Raji (cell line): Measurements from ENCODE around the gene ACE2.

ENCODE experiments used
- POLR2A ChIP-seq: IDR thresholded peaks from 2 replicates; pipeline ENCODE4 v1.6.1; 2011; ENCODE audit warnings: low read depth, low read length, control low read depth; ENCODE audit not compliant: insufficient read depth

ACE2 gene

DNA sequence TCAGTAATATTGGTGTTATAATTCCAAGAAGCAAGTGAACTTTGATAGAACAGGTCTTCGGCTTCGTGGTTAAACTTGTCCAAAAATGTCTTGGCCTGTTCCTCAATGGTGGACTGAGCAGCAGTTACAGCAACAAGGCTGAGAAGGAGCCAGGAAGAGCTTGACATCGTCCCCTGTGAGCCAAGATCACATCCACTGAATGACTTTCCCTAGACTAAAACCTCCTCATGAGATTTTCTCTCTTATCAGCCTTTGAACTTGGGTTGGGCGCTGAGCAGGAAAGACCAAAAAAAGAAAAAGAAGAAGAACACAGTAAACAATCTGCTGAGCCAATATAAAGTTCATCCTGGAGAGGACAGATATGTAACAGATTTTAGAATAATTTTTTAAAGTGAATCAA is at the start of gene ACE2:
ACE2 (minus strand) TSS at position 216 of the 400 bp plus-strand sequence; CDS start at position 167, 49 bp downstream.
- TF ChIP-seq POLR2A: no peak

DNA sequence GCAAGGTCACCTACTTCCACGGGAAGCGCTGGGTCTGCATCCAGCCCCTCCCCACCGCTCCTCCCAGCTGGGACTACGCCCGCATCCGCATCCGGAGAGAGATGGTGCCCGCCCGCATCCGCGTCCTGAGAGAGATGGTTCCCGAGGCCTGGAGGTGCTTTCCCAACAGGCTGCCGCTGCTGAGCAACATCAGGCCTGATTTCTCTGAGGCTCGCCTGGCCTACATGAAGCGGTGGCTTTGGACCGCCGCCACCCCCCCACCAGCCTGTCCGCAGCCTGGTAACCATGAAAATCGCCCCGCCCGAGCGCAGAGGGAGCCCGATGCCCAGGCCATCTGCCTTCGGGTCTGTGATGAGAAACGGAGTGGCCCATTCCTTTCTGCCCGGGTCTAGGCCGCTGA is 45.8 kb upstream of the ACE2 start:
- no peak for TF ChIP-seq POLR2A

DNA sequence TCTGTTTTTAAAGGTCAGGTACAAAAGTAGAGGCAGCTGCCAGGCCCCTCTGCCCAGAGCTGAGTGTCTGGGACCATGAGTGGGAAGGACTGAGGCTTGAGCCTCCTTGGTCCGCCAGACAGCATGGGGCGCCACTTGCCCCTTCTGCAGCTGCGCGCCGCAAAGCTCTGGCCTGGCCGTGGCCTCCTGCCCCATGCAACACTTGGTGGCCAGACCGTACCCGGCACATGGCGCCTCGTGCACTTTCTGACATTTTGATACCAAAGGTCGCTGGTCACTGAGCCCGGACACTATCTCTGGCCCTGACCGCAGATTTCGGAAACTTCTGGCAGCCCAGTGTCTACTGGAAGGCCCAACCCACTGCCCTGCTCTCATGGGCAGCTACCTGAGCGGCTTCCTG is 45.3 kb upstream of the ACE2 start:
- no peak for TF ChIP-seq POLR2A

DNA sequence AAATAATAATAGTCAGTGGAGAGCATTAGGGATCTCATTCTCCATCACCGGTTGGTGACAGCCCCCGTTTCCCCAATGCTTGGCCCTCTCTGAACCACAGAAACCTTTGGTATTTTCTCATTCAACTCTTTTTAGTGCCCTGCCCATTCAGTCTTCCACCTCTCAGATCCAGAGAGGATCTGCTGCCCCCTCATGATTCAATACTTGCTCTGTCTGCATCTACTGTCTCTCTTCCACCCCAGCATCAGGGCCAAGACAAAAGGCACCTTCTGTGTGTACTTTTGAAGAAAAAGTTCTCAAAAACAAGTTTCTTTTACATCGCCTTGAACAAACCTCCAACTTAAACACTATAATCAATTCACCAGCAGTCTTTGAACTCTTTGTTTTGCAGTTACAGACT is 44.5 kb upstream of the ACE2 start:
- TF ChIP-seq POLR2A: no peak

DNA sequence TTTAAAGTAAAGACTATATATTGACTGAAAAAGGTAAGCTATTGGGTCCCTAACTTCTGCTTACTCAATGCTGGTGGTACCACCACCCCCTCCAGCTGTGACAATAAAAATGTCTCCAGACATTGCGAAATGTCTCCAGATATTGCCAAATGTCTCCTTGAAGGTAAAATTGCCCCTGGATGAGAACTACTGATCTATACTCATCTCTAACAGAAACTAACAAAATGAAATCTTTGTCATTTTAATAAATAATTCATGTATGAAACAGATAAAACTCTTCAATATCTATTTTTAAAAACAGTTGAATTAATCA is 43.8 kb upstream of the ACE2 start:
- TF ChIP-seq POLR2A: no peak

DNA sequence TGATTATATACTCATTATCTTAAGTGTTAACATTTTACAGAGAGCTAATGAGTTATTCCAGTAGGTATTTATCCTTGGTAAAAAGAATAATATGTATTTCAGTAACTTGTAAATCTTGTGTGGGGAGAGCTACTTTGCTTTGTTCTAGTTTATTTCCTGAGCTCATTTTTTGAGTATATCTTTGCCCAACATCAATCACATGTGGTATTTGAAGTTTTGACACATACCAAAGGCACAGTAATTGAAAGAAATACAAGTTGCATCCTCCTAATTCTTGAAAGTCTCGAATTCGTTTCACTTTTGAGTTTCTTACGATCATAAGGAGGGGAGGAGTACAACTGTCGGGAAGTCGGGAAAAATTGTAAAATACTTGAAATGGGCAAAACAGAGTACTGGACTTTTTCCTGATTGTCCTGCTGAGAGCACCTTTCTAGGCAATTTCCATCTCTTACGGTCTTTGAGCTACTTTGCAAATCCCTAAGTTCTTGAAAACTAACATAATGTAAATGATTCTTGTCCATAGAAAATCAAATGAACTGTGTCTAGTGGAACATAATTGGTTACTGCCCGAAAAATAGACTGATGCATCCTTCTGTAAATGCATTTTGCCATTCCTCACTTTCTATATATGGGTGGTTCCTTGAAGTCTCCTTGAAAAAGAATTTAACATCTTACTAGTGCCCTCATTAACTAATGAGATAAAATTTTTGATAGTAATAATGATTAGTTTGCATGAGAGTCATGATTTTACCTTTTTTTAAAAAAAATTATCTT is 43.2 kb upstream of the ACE2 start:
- no peak for TF ChIP-seq POLR2A

DNA sequence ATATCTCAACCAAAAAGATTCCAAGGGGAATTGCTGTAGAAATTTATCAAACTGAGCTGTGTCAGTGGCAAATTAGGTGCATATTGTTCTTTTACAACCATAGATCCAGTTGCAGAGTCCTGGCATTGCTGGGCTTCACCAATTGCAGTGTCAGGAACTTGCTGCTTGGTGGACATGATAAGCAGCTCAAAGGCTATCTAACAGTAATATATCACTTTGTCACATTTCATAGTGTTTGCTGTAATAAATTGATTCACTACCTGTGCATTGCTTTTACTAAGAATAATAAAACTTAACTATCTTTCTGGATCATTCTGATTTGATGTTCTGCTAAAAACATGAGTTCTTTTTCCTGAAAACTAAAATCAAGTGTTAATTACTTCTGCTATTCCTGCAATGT is 30.9 kb upstream of the ACE2 start:
- no peak for TF ChIP-seq POLR2A

DNA sequence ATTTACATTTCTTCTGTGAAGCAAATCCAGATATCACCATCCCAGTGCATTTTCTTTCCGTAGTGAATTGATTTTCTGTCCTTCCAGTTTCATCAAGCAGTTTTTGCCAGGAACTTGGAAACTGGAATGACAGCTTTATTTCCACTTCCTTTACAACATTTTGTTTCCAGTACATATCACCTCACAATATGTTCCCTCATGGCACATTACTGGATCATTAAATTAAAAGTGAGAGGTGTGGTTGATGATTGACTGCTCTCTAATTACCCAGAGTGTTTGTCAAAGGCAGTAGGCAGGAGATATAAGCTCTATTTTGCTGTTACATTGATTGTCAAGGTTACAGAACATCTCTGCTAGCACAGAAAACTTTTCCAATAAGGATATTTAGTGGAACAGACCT is 22.3 kb upstream of the ACE2 start:
- TF ChIP-seq POLR2A: no peak

DNA sequence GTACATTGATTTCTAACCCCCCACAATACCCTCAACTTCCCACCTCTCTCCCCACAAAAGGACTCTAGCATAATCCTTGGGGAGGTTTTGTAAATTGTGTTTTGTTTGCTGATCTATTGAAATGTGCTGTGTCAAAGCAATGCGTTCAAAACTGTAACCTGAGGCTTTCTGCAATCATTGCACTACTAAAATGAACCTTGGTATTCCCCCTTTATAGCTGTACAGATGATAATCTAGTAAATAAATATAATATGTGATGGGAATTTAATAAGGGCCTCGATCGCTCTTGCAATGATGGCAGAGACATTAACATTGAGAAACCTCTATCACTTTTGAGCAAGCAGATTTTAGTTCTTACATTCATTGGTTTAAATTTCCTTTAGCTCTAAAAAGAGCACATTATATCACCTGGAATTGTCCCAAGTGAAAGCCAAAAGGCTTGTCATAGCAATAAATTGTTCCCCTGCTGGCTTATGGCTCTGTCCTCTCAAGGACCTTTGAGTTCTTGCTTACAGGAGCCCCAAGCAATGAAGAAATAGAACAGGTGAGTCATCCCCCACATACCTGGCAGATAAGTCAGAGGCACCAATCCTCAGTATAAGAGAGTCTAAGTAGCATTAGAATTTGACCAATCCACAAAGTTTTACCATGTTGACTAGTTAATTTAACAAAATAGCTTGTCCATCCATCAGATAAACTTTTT is 18.4 kb upstream of the ACE2 start:
- no peak for TF ChIP-seq POLR2A

DNA sequence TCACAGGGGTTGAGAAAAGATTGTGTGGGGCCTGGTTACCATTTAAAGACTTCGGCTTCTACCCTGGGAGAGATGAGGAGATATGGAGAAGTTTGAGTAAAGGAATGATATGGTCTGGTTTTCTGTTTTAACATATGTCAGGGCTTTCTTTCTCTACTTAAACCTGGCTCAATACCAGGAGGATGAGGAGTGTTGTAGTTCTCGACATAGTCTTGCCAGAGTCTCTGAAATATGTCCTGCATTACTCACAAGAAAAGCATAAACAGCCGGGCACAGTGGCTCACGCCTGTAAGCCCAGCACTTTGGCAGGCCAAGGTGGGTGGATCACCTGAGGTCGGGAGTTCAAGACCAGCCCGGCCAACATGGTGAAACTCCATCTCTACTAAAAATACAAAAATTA is 16.4 kb upstream of the ACE2 start:
- TF ChIP-seq POLR2A: no peak

DNA sequence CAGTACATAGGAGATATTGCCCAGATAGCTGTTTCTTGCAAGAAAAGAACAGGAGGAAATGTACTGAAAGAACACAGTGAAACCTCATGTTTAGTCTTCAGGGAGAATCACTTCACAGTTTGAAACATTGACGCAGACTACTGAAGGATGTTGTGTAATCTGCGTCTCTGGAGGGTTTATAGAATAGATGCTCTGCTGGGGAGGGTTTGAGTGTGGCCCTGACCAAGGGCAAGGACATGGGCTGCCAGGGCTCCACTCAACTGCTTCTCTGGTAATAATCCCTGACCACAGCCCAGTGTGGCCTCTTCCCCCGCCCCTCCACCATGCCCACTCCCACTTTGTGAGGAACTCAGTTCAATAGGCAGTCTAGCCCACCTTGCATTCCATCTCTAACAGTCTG is 15.8 kb upstream of the ACE2 start:
- TF ChIP-seq POLR2A: no peak

DNA sequence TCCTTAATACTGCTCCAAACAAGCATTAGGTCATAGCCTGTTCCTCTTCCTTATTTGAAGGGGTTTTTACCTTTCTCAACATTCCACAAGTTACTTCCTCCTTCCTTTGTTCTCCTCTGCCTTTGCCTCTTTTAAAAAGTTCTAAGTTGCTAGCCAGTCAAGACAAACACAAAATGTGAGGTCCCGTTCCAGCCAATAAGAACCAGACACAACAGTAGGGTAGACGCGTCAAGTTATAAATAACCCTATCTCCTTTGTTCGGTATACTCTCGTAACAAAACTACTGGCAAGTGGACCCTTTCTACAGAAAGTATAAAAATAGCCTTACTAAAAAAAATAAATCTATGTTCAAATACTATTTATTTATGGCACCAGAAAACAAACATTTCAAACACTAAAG is 6.3 kb upstream of the ACE2 start:
- no peak for TF ChIP-seq POLR2A

DNA sequence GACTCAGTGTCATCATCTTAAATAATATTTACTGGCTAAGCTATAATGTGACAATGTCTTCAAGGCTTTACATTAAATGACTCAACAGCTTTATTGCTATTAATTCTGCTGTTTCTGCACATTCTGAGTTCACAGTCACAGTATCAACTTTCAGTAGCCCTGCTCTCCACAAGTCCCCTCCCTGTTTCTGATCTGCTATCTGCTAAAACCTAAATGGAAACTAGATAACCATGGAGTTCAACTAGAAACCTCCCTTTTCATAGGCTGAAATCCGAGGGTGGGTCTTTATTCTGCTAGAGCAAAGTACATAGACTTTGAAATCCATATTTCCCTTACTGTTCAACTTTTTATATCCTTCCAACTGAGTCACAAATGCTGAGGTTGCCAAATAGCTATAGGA is 5.4 kb upstream of the ACE2 start:
- TF ChIP-seq POLR2A: no peak

DNA sequence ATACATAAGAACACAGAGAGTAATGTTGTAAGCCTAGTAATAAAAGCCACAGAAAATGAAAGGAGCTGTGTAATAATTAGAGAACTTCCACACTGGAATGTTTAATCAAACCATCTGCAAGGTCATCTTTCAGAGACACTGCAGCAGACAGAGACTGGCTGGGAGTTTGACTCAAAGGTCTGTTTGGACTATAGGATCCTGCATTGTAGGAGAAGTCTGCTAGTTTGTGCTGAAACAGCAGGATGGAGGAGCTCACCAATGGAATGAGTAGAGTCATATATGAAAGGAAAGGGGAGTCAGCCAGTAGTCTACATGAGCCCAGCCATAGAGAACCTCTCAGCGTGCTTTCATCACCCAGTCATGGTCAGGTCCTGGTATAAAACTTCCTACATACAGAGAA is 4.5 kb upstream of the ACE2 start:
- no peak for TF ChIP-seq POLR2A

DNA sequence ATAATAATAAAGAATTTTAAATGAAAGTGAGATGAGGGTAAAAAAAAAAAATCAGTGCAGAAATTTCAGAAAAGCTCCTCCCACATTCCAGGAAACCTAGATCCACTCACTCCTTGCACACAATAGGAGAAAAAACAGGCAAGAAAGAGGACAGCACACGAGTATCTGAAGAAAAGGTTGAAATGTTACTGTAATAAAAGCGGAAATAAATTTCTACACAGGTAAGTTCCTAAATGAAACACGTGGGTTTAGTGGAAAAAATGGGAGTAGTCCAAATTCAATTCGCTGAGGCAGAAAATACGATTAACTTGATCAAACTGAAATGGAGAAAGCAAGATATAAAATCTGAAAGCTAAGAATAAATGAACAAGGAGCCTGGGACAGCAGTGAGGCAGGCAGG is 2.0 kb upstream of the ACE2 start:
- no peak for TF ChIP-seq POLR2A

DNA sequence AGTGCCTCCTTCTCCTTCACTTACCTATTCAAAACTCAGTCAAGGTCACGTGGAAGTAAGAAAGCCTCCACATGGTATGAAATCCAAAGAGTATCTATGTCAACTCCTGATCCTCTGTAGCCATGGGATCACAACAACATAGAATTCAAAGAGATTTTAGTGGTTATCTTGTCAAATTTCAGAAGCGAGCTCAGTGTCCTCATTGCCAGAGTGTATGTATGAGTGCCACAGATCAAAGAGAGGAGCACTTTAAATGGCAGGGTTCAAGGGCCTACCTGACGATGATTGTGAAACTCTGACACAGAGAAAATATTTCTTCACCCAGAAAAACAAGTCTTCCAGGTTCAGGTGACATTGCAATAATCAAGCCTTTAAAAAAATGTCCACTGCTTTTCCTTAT is 1.2 kb upstream of the ACE2 start:
- TF ChIP-seq POLR2A: no peak

DNA sequence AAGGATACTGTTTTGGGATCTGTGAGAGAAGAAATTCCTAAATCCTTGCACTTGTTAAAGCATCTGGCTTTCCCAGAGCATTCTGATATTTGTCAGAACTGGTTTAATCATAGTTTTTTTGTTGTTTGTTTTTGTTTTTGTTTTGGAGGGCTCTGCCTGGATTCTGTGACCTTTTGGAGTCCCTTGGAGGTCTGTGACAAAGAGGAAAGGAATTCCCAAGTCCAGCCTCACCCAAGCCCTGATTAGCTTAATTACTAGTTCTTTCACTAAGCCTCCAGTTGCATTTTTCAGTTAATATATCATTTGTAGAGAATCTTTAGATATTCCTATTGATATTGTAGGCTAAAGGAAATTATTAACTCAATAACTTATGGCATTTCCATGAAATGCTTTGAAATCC is 711 bp downstream of the ACE2 start:
- TF ChIP-seq POLR2A: no peak

DNA sequence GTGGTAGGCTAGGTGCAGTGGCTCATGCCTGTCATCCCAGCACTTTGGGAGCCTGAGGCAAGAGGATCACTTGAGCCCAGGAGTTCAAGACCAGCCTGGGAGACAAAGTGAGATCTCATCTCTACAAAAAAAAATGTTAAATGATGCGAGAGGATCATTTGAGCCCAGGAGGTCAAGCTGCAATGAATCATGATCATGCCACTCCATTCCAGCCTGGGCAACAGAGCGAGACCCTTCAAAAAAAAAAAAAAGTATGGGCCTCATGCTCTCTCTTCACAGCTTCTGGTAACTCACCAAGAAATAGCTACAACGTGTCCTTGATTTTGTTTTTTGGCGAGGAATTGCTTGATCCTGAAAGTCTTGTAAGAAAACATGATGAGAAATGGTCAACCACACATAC is 1.3 kb downstream of the ACE2 start:
- no peak for TF ChIP-seq POLR2A

DNA sequence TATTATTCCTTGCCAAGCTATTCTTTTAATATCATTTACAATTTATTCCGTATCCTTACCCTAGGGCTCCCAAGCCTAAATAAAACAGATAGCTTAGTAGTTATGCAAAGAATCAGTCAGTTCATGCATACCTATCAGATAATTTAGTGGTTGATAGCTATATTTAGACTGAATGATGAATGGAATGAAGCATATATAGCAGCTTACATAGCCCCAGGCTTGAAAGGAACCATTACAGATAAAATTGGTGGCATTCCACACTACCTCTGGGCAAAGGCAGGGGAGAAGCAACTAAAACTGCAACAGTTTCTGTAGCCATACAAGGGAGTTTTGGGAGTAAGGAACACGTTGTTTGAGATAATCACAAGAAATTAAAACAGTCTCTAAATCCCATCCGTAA is 2.7 kb downstream of the ACE2 start:
- TF ChIP-seq POLR2A: no peak
